ENCODE data around the gene SETD2. TPM values are rescaled to one million over a fixed set of nuclear protein-coding genes. Genes with fewer than 3 reads are reported as not detected.

The SETD2 gene
- total RNA-seq, 1 experiment from 2014 or later = 38.0 TPM

DNA sequence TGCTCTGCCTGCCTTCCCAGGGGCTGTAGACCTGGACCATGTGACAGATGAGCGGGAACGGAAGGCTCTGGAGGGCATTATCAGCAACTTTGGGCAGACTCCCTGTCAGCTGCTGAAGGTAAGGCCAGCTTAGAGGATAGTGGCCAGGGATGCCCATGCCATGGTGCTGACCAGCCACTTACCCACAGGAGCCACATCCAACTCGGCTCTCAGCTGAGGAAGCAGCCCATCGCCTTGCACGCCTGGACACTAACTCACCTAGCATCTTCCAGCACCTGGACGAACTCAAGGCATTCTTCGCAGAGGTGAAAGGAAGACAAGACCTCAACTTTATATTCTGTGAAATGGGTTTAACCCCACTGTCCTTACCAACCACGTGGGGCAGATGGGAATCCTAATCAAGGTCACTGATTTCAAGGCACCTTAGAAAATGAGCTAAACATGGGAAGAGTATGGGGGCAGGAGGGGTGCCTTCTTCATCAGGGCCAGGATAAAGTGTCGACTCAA, 157.7 kb downstream of the SETD2 start:
- ChIA-PET POLR2A (interaction anchor here (0.9 kb wide), 1 partner anchor 23 kb away, joined by 5 read pairs; no protein-coding TSS in a partner anchor), CTCF (interaction anchor here (0.9 kb wide), 1 partner anchor 8 kb away, joined by 4 read pairs; no protein-coding TSS in a partner anchor)
- Mint-ChIP-seq H3K27me3 (ENCODE audit: insufficient read depth, unreplicated experiment) (no peaks in the 10 kb centered on the region), H3K27ac (ENCODE audit: low read depth, unreplicated experiment) (no peak overlapping the region), H3K9me3 (ENCODE audit: unreplicated experiment) (no peaks in the 10 kb centered on the region), H3K36me3 (ENCODE audit: insufficient read depth, unreplicated experiment) (peaks cover 22% of the 10 kb centered on the region), H3K4me3 (ENCODE audit: unreplicated experiment) (no peak overlapping the region), H3K4me1 (ENCODE audit: insufficient read depth, unreplicated experiment) (no peaks in the 10 kb centered on the region)
- DNase-seq (ENCODE audit: unreplicated experiment) = no peak
- TF ChIP-seq, protein P1, sequence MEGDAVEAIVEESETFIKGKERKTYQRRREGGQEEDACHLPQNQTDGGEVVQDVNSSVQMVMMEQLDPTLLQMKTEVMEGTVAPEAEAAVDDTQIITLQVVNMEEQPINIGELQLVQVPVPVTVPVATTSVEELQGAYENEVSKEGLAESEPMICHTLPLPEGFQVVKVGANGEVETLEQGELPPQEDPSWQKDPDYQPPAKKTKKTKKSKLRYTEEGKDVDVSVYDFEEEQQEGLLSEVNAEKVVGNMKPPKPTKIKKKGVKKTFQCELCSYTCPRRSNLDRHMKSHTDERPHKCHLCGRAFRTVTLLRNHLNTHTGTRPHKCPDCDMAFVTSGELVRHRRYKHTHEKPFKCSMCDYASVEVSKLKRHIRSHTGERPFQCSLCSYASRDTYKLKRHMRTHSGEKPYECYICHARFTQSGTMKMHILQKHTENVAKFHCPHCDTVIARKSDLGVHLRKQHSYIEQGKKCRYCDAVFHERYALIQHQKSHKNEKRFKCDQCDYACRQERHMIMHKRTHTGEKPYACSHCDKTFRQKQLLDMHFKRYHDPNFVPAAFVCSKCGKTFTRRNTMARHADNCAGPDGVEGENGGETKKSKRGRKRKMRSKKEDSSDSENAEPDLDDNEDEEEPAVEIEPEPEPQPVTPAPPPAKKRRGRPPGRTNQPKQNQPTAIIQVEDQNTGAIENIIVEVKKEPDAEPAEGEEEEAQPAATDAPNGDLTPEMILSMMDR (IDR thresholded peaks at IDR 0.05; ENCODE audit: unreplicated experiment) = no peak
- intact Hi-C loops (cut with micrococcal nuclease) = no loop called here
- BruUV-seq (replicated peaks) = no TSS peak

DNA sequence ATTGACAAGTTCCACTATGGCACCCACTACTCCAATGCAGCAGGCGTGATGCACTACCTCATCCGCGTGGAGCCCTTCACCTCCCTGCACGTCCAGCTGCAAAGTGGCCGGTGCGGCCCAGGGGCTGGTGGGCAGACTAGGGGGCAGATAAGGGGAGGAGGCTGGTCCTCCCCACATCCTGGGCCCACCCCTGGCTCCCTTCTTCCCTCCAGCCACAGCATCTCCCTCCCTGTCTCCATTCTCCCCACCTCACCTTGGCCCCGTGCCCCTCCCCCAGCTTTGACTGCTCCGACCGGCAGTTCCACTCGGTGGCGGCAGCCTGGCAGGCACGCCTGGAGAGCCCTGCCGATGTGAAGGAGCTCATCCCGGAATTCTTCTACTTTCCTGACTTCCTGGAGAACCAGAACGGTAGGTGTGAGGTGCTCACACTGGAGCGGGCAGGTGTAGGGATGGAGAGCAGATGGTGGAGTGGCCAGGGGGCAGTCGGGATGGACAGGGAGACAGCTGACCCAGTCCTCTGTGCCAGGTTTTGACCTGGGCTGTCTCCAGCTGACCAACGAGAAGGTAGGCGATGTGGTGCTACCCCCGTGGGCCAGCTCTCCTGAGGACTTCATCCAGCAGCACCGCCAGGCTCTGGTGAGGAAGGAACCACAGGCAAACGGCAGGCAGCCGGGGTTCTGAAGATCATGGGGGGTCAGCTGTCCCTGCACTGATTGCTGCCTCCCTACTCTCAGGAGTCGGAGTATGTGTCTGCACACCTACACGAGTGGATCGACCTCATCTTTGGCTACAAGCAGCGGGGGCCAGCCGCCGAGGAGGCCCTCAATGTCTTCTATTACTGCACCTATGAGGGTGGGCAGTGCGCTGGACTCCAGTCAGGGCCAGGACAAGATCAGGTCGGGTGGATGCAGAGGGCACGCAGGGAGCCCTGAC, 158.4 kb downstream of the SETD2 start:
- TF ChIP-seq, protein P1 (IDR thresholded peaks at IDR 0.05; ENCODE audit: unreplicated experiment) = no peak
- intact Hi-C loops (cut with micrococcal nuclease) = no loop called here
- Mint-ChIP-seq H3K4me3 (ENCODE audit: unreplicated experiment) (no peak overlapping the region), H3K36me3 (ENCODE audit: insufficient read depth, unreplicated experiment) (peaks cover 15% of the 10 kb centered on the region), H3K9me3 (ENCODE audit: unreplicated experiment) (no peaks in the 10 kb centered on the region), H3K27me3 (ENCODE audit: insufficient read depth, unreplicated experiment) (no peaks in the 10 kb centered on the region), H3K27ac (ENCODE audit: low read depth, unreplicated experiment) (no peak overlapping the region), H3K4me1 (ENCODE audit: insufficient read depth, unreplicated experiment) (peaks cover under 1% of the 10 kb centered on the region)
- no TSS peak for BruUV-seq (replicated peaks)
- DNase-seq (ENCODE audit: unreplicated experiment) = no peak
- CTCF ChIA-PET = no interaction called here
- POLR2A ChIA-PET = no interaction called here

DNA sequence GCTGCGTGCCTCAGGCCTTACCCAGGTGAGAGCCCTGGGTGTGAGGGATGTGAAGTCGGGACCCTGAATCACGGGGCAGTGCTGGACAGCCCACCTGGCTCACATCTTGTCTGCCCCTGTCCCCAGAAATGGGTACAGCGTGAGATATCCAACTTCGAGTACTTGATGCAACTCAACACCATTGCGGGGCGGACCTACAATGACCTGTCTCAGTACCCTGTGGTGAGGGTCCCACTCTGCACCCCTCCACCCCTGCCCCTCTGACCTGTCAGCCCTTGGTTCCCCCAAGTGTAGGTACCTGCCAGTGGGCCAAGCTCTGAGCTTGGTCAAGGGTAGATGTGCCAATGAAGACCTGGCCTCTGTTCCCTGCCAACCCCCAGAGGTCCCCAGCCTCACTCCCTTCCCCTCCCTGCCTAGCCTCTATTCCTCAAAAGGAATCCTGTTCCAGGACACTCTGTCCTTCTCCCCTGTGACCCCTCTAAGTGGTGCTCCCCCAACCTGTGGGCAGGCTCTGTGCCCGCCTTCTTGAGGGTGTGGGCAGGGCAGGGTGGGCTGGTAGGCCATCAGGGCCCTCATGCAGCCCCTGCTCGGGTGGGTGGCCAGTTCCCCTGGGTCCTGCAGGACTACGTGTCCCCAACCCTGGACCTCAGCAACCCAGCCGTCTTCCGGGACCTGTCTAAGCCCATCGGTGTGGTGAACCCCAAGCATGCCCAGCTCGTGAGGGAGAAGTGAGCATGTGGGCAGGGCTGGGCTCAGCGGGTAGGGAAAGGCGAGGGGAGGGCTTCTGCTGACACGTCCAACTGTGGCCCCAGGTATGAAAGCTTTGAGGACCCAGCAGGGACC, 159.3 kb downstream of the SETD2 start:
- no TSS peak for BruUV-seq (replicated peaks)
- H3K4me1 Mint-ChIP-seq (ENCODE audit: insufficient read depth, unreplicated experiment) = peaks cover 5% of the 10 kb centered on the region
- peaks cover 13% of the 10 kb centered on the region for H3K36me3 Mint-ChIP-seq (ENCODE audit: insufficient read depth, unreplicated experiment)
- POLR2A ChIA-PET = interaction anchor here (1.0 kb wide), 1 partner anchor 8 kb away, joined by 3 read pairs; no protein-coding TSS in a partner anchor
- TF ChIP-seq, protein P1 (IDR thresholded peaks at IDR 0.05; ENCODE audit: unreplicated experiment) = no peak
- H3K9me3 Mint-ChIP-seq (ENCODE audit: unreplicated experiment) = no peaks in the 10 kb centered on the region
- no peaks in the 10 kb centered on the region for H3K27me3 Mint-ChIP-seq (ENCODE audit: insufficient read depth, unreplicated experiment)
- no peak for DNase-seq (ENCODE audit: unreplicated experiment)
- intact Hi-C loops (cut with micrococcal nuclease) = no loop called here
- no peak overlapping the region for H3K27ac Mint-ChIP-seq (ENCODE audit: low read depth, unreplicated experiment)
- no peak overlapping the region for H3K4me3 Mint-ChIP-seq (ENCODE audit: unreplicated experiment)
- CTCF ChIA-PET = no interaction called here
